GM18867 (cell line): ENCODE data around the gene ABITRAM.

Experiments used
- ATAC-seq: cut with Tn5 transposase; IDR thresholded peaks from one replicate; pipeline ENCODE4 v1.9.1; 2021; ENCODE audit warnings: mild to moderate bottlenecking, moderate library complexity; ENCODE audit not compliant: unreplicated experiment

ABITRAM gene

GRCh38 chr9:108983885-108984284 is 49.7 kb downstream of the ABITRAM start:
- ATAC-seq: no peak
